Activated T-cell treated with anti-CD3 and anti-CD28 coated beads, Interleukin-2, amount 50 U/mL, for 48 hours (primary cell): Measurements from ENCODE around the gene TMEM242.
A peak's percentile ranks its signal among the peaks of the same experiment; 100 is the strongest.

Experiments used
- DNase-seq, 2 experiments: peaks; one replicate each; pipeline ENCODE4 v3.0.0-alpha.2; 2020

TMEM242 gene

DNA sequence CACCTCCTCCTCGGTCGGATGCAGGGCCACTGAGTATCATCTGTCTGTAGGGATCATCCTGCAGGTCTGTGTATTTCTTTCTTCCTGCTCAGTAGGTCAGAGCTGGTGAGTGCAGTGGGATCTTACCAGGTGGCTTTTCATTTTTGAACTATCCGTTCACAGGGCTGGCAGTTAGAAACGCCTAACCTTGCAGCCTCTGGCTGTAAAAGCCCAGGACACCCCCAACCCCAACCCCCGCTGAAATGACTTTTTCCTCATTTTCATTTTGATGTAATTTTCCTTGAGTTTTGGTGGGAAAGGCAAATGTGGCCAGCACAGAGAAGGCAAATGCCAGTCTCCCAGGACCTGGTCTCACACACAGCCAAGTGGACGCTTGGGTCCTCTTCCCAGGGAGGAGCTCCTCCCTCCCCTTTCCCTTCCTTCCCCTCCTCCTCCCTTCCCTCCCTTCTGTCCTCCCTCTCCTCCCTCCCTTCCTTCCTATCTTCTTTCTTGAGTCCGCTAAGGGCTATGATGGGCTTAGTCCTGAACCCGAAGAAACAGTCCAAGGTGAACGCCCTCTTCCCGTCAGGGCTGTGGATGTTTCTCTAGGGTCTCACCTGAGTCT lies 36.0 kb downstream of the TMEM242 start:
- no peak for DNase-seq

DNA sequence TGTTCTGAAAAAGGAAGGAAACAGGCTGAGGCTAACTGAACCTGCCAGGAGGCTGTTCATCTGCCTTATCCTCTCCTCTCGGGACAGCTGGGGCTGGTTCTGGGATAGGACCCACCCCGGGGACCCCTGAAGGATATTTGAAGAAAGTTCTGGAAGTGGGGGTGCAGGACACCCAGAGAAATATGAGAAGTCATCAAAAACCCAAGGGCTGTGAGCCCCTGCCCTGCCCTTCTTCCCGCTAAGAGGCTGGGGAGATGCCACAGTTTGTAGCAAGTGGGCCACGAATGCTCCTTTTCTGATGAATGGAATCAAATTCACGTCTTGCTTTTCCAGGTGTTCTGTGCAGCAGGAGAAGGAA lies 37.9 kb downstream of the TMEM242 start:
- DNase-seq, result no peak

DNA sequence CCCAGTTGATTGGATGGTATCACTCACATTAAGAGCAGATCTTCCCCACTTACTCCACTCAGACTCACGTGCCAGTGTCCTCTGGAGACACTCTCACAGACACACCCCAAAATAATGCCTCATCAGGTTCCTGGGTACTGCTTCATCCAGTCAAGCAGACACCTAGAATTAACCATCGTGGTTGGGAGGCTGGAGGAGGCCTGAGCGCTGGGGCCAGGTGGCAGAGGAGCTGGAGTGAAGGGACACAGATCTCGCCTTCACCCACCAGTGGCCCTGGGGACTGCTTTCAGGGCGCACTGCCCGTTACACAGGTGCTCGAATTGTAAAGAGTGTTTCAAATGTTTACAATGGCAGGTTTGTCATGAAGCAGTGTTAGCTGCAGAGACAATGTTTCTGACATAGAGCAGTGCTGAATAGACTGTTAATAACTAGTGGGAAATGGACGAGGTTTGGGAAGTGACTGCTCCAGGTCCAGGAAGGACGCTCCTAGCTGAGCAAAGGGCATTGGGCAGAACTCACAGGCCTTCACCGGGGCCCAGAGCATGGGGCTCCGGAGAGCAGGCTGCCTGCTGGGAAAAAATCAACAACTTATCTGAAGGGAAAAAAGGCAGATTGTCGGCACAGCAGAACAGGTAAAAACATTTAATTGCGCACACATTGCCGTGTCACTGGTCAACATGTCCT lies 38.4 kb downstream of the TMEM242 start:
- no peak for DNase-seq

- no peak for DNase-seq
These were observed 39.2 kb downstream of the TMEM242 start for GRCh38 chr6:157283900-157284737.

GRCh38 chr6:157283330-157283898 lies 39.9 kb downstream of the TMEM242 start:
- no peak for DNase-seq

DNA sequence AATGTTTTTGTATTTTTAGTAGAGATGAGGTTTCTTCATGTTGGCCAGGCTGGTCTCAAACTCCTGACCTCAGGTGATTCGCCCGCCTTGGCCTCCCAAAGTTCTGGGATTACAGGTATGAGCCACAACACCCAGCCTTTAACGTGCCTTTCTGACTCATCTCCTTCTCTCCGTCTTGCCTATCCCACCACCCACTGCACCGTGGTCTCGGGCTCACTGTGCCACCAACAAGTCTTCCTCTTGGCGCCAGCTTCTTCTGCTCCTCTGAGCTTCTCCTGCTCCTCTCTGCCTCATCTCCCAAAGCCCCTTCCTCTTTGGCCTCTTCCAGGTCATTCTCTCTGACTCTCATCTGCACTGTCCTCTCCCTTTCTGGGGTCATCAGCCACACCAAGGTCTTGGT lies 41.0 kb downstream of the TMEM242 start:
- DNase-seq, result peak; percentile 30 to 37

GRCh38 chr6:157281570-157281969 lies 41.7 kb downstream of the TMEM242 start:
- peak in 1 of 2 experiments; percentile 37 for DNase-seq

GRCh38 chr6:157280947-157281346 lies 42.4 kb downstream of the TMEM242 start:
- DNase-seq, result no peak

DNA sequence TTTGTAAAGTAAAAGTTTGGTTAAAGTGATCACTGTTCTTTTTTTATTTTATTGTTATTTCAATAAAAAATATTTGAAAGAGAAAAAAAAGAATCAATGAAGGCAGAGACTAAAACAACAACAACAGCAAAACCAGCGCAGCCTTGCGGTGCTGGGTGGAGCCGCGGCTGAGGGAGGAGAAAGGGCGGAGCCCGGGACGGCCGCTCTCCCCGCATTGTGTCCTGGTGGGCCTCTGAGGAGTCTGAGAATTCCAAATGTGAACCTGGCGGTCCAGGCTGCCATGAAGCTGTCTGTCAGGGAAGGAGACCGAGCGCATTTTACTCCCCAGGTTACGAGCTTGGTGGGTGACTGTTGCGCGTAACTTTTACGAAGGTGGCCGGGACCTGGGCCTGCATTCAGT lies 43.2 kb downstream of the TMEM242 start:
- DNase-seq, result no peak

GRCh38 chr6:157278171-157278570 lies 45.1 kb downstream of the TMEM242 start:
- DNase-seq, result no peak

DNA sequence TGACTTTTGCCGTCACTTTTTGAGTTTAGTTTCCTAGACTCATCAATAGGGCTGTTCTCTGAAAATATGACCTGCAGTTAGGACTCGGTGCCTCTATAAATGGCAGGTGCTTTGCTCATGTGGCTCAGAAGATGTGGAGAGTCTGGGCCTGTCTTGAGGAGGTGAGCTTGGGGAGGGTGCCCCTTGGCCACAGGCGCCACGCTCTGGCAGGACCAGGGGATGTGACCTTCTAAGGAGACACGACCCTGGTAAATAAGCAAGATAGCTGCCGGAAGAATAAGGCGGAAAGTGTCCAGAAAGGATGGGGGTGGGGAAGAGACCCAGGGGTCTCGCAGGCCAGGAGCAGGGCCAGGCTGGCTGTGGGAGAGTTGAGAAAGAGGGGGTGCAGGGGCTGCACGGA lies 46.6 kb downstream of the TMEM242 start:
- no peak for DNase-seq

GRCh38 chr6:157276134-157276532 lies 47.2 kb downstream of the TMEM242 start:
- DNase-seq, result no peak

GRCh38 chr6:157274471-157275226 lies 48.7 kb downstream of the TMEM242 start:
- DNase-seq, result peak; percentile 85 to 90

DNA sequence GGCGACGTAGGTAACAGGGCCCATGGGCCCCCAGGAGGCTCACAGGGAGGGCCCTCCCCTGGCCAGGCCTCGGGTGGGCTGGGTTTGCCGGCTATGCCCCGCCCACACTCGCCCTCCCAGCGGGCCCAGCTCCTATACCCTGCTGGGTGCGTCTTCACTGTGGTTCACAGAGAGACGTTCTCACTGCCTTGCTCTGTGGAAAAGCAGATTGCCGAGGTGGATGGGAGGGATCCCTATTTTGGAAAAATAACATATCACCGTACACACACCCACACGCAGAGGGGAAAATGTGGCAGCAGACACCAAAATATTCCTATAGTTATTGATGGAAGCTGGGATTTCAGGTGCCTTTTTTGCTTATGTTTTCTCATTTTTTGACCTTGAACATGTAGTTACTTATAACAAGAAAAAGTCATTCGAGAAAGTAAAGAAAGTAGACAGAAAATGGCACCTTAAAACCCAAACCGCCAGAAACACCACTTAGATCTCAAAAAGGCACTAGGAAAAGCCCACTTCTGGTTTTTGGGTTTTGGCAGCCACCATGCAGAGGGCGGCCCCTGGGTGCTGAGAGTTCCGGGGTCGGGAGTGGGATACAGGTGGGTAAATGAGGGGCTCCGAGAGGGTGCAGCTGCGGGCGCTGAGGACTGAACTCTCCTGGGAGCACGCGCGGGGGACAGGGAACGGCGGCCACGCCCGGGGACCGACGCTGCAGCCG lies 49.4 kb downstream of the TMEM242 start:
- peak; percentile 71 to 80 for DNase-seq

DNA sequence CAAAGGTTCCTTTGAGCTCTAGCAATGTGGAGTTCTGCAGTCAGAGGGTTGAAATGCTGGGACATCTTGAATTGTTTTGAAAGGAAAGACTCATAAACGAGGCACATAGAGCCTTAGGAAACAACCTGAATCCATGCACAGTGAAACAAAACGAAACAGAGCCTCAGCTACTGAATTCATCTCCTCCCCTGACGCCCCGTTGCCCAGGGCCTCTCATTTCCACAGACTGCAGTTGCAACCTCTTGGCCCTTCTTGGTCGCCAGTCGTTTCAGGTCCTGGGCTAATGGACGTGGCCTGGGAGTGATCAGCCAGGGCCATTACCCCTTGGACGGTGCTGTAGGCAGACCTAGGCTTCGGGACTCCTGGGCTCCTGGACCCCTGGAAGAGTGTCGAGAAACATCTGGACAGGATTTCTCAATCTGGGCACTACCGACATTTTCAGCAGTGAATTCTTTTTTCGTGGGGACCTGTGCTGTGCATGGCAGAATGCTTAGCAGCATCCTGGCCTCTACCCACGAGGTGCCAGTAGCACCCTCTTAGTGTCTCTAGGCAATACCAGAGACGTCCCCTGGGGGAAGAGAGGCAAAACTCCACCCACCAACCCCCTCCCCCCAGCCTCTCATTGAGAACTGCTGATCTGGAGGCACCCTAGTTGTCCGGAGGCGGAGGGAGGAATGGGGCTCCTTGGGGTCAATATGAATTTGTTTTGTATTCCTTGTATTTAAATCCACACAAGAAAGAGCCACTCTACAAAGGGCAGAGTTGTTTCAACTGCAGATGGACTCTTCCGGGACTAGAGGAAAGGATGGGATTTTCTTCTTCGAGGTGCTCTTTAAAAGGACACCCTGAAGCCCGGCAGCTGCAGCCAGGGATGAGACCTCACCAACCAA lies 50.2 kb downstream of the TMEM242 start:
- DNase-seq, result peak; percentile 41 to 42

DNA sequence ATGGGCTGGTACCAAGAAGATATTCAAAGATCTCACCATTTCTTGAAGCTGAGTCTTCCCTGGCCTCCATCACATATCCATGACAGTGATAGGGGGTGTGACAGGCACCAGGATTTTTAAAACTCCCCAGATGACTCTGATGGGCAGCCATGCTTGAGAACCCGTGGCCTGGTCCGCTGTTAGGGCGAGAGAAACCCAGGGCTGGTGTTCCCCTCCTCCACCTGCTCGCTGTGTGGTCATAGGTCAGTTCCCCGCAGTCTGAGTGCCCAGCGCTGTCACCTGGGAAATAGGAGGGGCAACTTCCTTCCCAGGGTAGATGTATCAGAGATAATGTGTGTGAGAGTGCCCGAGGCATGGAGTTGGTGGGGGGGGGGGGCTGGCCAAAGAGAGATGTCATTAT lies 50.9 kb downstream of the TMEM242 start:
- DNase-seq, result no peak

DNA sequence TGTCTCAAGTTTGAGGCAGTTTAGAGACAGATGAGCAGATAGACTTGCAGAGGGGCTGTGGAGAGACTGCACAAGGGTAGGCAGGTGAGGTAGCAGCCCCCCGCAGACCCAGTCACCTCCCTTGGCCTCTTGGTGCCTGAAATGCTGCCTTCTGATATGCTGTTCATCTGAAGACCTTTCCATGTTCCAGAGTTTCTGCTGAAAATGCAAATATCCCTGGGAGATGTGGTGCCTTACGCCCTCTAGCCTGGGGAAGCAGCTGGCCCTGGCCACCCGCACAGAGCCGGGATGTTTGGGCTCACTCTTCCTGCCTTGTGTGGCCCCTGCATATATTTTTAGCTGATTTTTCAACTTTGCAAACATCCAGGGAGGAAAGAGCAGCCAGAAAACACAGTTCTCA lies 51.4 kb downstream of the TMEM242 start:
- no peak for DNase-seq

DNA sequence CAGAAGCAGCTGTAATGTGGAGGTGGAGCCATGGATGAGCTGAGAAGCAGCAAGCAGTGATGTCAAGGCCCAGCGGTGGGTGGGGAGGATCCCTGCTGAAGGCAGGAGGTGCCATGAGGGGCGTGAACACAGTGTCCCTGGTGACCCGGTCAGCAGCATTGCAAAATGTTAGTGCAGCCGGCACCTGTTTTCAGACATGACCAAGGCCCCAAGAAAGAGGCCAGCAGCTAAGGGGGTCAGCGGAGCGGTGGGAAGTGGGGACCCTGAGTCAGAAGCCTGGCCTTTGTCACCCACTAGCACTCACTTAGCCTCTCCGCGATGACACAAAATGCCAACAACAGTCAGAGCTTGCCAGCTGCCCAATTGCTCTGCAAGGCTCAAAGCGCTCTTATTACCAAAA lies 51.9 kb downstream of the TMEM242 start:
- no peak for DNase-seq

DNA sequence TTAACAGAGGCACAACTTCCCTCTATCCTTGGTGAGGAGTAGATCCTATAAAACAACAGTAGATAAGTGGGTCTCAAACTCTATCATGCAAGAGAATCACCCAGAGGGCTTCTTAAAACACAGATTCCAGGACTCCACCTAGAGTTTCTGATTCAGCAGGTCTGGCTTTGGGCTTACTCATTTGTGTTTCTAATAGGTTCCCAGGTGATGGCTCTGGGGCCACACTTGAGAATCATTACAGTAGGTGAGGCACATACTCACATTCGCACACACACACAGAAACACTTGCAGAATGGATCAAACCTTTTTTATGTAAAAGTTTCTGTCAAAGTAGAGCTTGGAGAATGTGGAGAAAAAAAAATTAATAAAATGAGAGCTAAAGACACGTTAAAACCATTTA lies 52.4 kb downstream of the TMEM242 start:
- no peak for DNase-seq

- DNase-seq, result no peak
These were observed 53.0 kb downstream of the TMEM242 start for GRCh38 chr6:157270308-157270707.

DNA sequence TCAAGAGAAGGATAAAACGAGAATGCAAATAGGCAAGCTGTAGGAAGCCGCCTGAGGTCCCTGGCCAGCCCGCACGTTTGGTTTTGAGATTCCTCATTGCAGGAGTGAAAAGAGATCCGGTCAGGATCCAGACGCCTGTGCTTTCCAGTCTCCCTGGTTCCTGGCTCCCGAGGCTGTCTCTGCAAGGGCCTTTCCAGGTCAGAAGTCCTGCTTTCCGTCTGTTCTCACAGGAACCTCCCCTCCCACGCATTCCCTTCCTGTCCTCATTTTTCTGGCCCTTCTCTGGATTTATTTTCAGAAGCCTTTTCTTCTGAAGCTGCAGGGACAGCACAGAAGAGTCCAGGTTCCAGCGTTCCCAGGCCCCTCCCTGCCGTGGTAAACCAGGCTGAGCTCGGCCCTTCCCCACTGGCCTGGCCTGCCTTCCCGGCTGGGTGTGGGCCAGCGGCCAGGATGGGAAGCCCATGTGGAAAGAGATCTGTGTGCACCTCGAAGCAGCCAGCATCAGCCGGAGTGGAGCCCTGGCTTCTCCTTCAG lies 54.0 kb downstream of the TMEM242 start:
- DNase-seq, result no peak
